GM18909 (cell line): ENCODE data around the gene SSBP2.
A peak's percentile ranks its signal among the peaks of the same experiment; 100 is the strongest.
"Not testable (repeated sequence)": the region's sequence is repeated elsewhere in the genome, so short reads cannot be mapped to it uniquely, and the experiment has no call there.

Experiments
- ATAC-seq: cut with Tn5 transposase; IDR thresholded peaks from one replicate; pipeline ENCODE4 v1.9.1; 2021; ENCODE audit warnings: mild to moderate bottlenecking; ENCODE audit not compliant: unreplicated experiment, poor library complexity

Gene SSBP2

GRCh38 chr5:81607693-81608092, 143.2 kb downstream of the SSBP2 start:
- ATAC-seq: no peak

GRCh38 chr5:81606150-81606549, 144.7 kb downstream of the SSBP2 start:
- ATAC-seq: no peak

GRCh38 chr5:81605299-81605698, 145.6 kb downstream of the SSBP2 start:
- ATAC-seq: no peak

GRCh38 chr5:81604193-81604592, 146.7 kb downstream of the SSBP2 start:
- ATAC-seq: no peak

GRCh38 chr5:81601919-81602318, 149.0 kb downstream of the SSBP2 start:
- ATAC-seq: no peak

- ATAC-seq: not testable (repeated sequence)
Measured at GRCh38 chr5:81592085-81592484, 158.8 kb downstream of the SSBP2 start.

GRCh38 chr5:81590498-81591384, 160.2 kb downstream of the SSBP2 start:
- no peak for ATAC-seq

GRCh38 chr5:81579262-81579924, 171.5 kb downstream of the SSBP2 start:
- peak; percentile 87 for ATAC-seq

GRCh38 chr5:81577091-81577490, 173.8 kb downstream of the SSBP2 start:
- ATAC-seq: no peak

GRCh38 chr5:81575924-81576323, 175.0 kb downstream of the SSBP2 start:
- no peak for ATAC-seq

- ATAC-seq: no peak
Measured at GRCh38 chr5:81572201-81572600, 178.7 kb downstream of the SSBP2 start.

- no peak for ATAC-seq
Measured at GRCh38 chr5:81558188-81558587, 192.7 kb downstream of the SSBP2 start.

- ATAC-seq: no peak
Measured at GRCh38 chr5:81556809-81557208, 194.1 kb downstream of the SSBP2 start.

- no peak for ATAC-seq
Measured at GRCh38 chr5:81555865-81556264, 195.0 kb downstream of the SSBP2 start.

- ATAC-seq: no peak
Measured at GRCh38 chr5:81554647-81555046, 196.2 kb downstream of the SSBP2 start.

GRCh38 chr5:81553567-81554212, 197.2 kb downstream of the SSBP2 start:
- ATAC-seq: no peak

GRCh38 chr5:81552852-81553566, 197.9 kb downstream of the SSBP2 start:
- ATAC-seq: no peak

- no peak for ATAC-seq
Measured at GRCh38 chr5:81549123-81549522, 201.8 kb downstream of the SSBP2 start.

- no peak for ATAC-seq
Measured at GRCh38 chr5:81547001-81547400, 203.9 kb downstream of the SSBP2 start.

GRCh38 chr5:81545911-81546310, 205.0 kb downstream of the SSBP2 start:
- no peak for ATAC-seq
